ENCODE data around the gene IPO4. TPM values are rescaled to one million over a fixed set of nuclear protein-coding genes. Genes with fewer than 3 reads are reported as not detected.

Gene IPO4
- total and polyA plus RNA-seq, 2 of the 8 experiments (the other 6 are each of a cell fraction or from before 2014, with no cell fraction given): 55.5 to 108 TPM

- Histone ChIP-seq H2BK120ac (replicated peaks; ENCODE audit: low read depth, low read length) (no peak overlapping the region), H4K8ac (ENCODE audit: extremely low read depth, insufficient read depth, low read length) (no peak overlapping the region), H3K18ac (ENCODE audit: extremely low read depth, low read length) (no peak overlapping the region), H3K79me2 (ENCODE audit: control insufficient read depth in 1 of 2, insufficient read depth in 2 of 2, low read length in 2 of 2) (peaks cover 0 to 3% of the 10 kb centered on the region in 2 experiments; a peak in 1 of 4 replicates), H4K5ac (ENCODE audit: insufficient read length, low read depth, low read length) (no peak overlapping the region), H3K9ac (replicated peaks in 1 of 4; ENCODE audit: extremely low read depth in 1 of 4, low read depth in 3 of 4, low read length in 3 of 4) (no peak overlapping the region; a peak in 1 of 7 replicates), H2BK12ac (ENCODE audit: low read depth, low read length) (no peak overlapping the region), H2AK5ac (ENCODE audit: low read depth, low read length) (no peak overlapping the region), H3K27ac (ENCODE audit: low read depth, low read length) (no peak overlapping the region), H3K4me3 (ENCODE audit: extremely low read depth in 1 of 4, insufficient read depth in 2 of 4, low read depth in 3 of 4, low read length in 4 of 4) (no peak overlapping the region), H3K9me3 (ENCODE audit: insufficient read depth in 2 of 2, low read depth in 1 of 2, low read length in 1 of 2) (no peaks in the 10 kb centered on the region), H2AFZ (ENCODE audit: low read length) (no peak overlapping the region), H2BK20ac (ENCODE audit: low read length) (no peak overlapping the region), H3K27me3 (replicated peaks in 1 of 4; ENCODE audit: control insufficient read depth in 3 of 4, extremely low read depth in 1 of 4, insufficient read depth in 3 of 4, low read length in 3 of 4) (no peaks in the 10 kb centered on the region), H3K4ac (replicated peaks; ENCODE audit: insufficient read length, low read depth, low read length) (no peak overlapping the region), H4K20me1 (replicated peaks in 1 of 2; ENCODE audit: control insufficient read depth in 1 of 2, insufficient read depth in 2 of 2, low read length in 2 of 2) (no peaks in the 10 kb centered on the region), H3K23me2 (ENCODE audit: low read depth, low read length) (peaks cover 8% of the 10 kb centered on the region), H4K91ac (replicated peaks; ENCODE audit: insufficient read length, low read length) (no peak overlapping the region), H3K79me1 (ENCODE audit: low read depth, low read length) (no peaks in the 10 kb centered on the region), H3K4me2 (ENCODE audit: insufficient read depth in 1 of 2, low read depth in 2 of 2, low read length in 2 of 2) (no peak overlapping the region), H3K4me1 (replicated peaks in 1 of 4; ENCODE audit: control insufficient read depth in 3 of 4, insufficient read depth in 4 of 4, low read length in 3 of 4) (peaks cover 0 to 5% (median 2%) of the 10 kb centered on the region in 4 experiments; a peak in 1 of 7 replicates), H3K36me3 (ENCODE audit: control insufficient read depth in 2 of 4, insufficient read depth in 4 of 4, low read length in 3 of 4) (peaks cover 17 to 36% (median 29%) of the 10 kb centered on the region in 4 experiments; a peak in 7 of 8 replicates), H3K56ac (replicated peaks; ENCODE audit: insufficient read length, low read depth, low read length) (no peak overlapping the region), H3K14ac (ENCODE audit: insufficient read length) (no peak overlapping the region), H2BK5ac (ENCODE audit: low read depth, low read length) (no peak overlapping the region), H2BK15ac (ENCODE audit: low read length) (no peak overlapping the region), H3K23ac (ENCODE audit: insufficient read length) (no peak overlapping the region)
- no peak for FAIRE-seq
- TF ChIP-seq POLR2A (IDR thresholded peaks at IDR 0.05; ENCODE audit: control extremely low read depth in 1 of 2, low read depth in 2 of 2, low read length in 2 of 2) (peak in 1 of 2 experiments; percentile 29; a peak in 1 of 3 replicates), SIN3A (conservative IDR thresholded peaks at IDR 0.05 in 1 of 2, IDR thresholded peaks at IDR 0.05 in 1 of 2; ENCODE audit: low read depth in 1 of 2, low read length in 2 of 2) (no peak)
- POLR2A ChIA-PET (ENCODE audit: partially characterized antibody): interaction anchor here (0.9 to 11.1 kb wide), 5 partner anchors 12 to 42 kb away, joined by 3 to 119 read pairs (median 22); partner anchors contain the start of genes IPO4 and TM9SF1
- DNase-seq (ENCODE audit: low read depth in 1 of 2, low spot score in 2 of 2): no peak
- 89% methylated on average over 6 of the region's 6 CpGs; no CpG with 5 or more reads in 1 of the 2 experiments for WGBS, 2 experiments (ENCODE audit: extremely low coverage in 1 of 2, insufficient coverage in 1 of 2, insufficient read length in 1 of 2, insufficient replicate concordance in 2 of 2, low coverage in 1 of 2, low lambda C conversion rate in 2 of 2, missing lambda C conversion rate in 1 of 2)
- CTCF ChIA-PET (ENCODE audit: partially characterized antibody): interaction anchor here (0.9 kb wide), 1 partner anchor 59 kb away, joined by 3 read pairs; no protein-coding TSS in a partner anchor
Measured at GRCh38 chr14:24211311-24211710, 22.7 kb upstream of the IPO4 start.

Measured in H1 (cell line).